ENCODE results near the gene WDR17. TPM values are rescaled to one million over a fixed set of nuclear protein-coding genes. Genes with fewer than 3 reads are reported as not detected.

The WDR17 gene
- total RNA-seq, 1 donor from 2014 or later = 6.1 TPM

DNA sequence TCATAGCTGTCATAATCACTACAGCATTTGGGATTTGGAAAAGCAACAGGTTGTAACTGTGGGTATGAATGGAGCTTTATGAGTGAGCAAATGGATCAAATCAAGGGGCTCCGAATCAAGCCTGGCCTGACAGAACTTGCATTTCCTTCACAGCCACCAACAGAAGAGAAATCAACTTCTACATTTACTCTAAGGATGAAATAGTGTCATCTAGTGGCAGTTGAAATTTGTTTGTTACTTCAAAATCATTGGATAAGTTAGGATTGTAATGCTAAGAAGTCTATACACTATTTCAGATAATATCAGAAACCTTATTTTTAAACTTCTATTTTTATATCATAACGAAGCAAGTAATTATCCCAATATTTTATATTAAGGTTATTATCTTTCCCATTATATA, 10.7 kb upstream of the WDR17 start:
- no peaks in the 10 kb centered on the region for H3K9me3 Mint-ChIP-seq
- H3K27me3 Mint-ChIP-seq = no peaks in the 10 kb centered on the region
- H3K4me3 Mint-ChIP-seq = no peak overlapping the region
- TF ChIP-seq, protein P1, sequence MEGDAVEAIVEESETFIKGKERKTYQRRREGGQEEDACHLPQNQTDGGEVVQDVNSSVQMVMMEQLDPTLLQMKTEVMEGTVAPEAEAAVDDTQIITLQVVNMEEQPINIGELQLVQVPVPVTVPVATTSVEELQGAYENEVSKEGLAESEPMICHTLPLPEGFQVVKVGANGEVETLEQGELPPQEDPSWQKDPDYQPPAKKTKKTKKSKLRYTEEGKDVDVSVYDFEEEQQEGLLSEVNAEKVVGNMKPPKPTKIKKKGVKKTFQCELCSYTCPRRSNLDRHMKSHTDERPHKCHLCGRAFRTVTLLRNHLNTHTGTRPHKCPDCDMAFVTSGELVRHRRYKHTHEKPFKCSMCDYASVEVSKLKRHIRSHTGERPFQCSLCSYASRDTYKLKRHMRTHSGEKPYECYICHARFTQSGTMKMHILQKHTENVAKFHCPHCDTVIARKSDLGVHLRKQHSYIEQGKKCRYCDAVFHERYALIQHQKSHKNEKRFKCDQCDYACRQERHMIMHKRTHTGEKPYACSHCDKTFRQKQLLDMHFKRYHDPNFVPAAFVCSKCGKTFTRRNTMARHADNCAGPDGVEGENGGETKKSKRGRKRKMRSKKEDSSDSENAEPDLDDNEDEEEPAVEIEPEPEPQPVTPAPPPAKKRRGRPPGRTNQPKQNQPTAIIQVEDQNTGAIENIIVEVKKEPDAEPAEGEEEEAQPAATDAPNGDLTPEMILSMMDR (conservative IDR thresholded peaks at IDR 0.05) = peak; percentile 40
- no peak overlapping the region for H3K27ac Mint-ChIP-seq
- DNase-seq (ENCODE audit: extremely low spot score, unreplicated experiment) = no peak
- no peaks in the 10 kb centered on the region for H3K36me3 Mint-ChIP-seq
- H3K4me1 Mint-ChIP-seq (ENCODE audit: unreplicated experiment) = no peaks in the 10 kb centered on the region

DNA sequence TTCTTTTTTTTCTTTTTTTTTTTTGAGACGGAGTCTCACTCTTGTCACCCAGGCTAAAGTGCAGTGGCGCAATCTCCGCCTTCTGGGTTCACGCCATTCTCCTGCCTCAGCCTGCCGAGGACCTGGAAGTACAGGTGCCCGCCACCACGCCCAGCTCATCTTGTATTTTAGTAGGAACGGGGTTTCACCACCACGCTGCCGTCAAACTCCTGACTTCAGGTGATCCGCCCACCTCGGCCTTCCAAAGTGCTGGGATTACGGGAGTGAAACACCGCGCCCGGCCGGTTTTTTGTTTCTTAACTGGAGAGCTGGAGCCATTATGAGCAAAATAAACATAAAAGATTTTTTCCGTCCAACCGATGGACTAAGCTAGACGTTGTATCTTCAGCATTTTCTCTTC, 1.9 kb upstream of the WDR17 start:
- H3K36me3 Mint-ChIP-seq = no peaks in the 10 kb centered on the region

DNA sequence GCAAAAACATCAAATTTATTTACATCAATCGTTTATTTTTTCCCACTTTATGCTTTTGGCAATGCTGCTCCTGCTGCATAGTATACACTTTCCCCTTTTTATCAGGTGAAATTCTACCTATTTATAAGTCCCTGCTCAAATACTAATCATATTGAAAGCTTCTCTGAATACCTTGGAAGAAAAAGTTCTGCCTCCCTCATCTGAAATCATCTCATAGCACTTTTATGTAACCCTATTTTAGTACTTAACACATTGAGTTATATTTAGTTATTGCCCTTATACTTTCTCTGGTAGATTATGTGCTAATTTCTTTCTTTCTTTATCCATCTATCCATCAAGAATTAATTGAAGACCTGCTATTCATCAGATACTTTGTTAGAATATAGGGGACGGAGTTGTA, 1.1 kb upstream of the WDR17 start:
- Mint-ChIP-seq H3K27me3 (peaks cover 4% of the 10 kb centered on the region), H3K27ac (no peak overlapping the region), H3K9me3 (no peaks in the 10 kb centered on the region), H3K36me3 (no peaks in the 10 kb centered on the region), H3K4me3 (peak overlapping the region; percentile 88), H3K4me1 (ENCODE audit: unreplicated experiment) (peaks cover 10% of the 10 kb centered on the region)
- TF ChIP-seq, protein P1 (conservative IDR thresholded peaks at IDR 0.05) = no peak
- DNase-seq (ENCODE audit: extremely low spot score, unreplicated experiment) = no peak

More for the DNA sequence above, 1.9 kb upstream of the WDR17 start:
- Mint-ChIP-seq H3K4me1 (ENCODE audit: unreplicated experiment) (peaks cover 10% of the 10 kb centered on the region), H3K9me3 (no peaks in the 10 kb centered on the region), H3K27me3 (peaks cover 4% of the 10 kb centered on the region), H3K4me3 (no peak overlapping the region), H3K27ac (no peak overlapping the region)
- TF ChIP-seq, protein P1 (conservative IDR thresholded peaks at IDR 0.05) = no peak
- DNase-seq (ENCODE audit: extremely low spot score, unreplicated experiment) = no peak

DNA sequence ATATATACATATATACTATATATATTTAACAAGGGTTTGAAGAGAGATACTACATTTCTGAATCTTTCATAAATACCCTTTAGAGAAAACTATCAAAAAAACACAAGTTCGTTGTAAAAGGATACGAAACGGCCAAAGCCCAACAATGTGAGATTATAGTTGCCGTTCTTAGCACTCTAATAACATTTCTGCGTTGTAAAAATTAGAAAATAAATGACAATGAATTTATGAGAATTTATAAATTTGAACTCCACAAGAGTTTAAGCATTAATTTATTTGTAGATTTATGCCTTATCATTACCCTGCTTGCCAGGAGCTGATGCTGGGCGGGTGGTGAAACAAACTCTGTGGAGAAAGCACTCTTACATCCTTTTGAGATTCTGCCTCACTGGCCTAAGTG, 1.1 kb downstream of the WDR17 start:
- Mint-ChIP-seq H3K4me3 (no peak overlapping the region), H3K4me1 (ENCODE audit: unreplicated experiment) (peaks cover 10% of the 10 kb centered on the region), H3K9me3 (no peaks in the 10 kb centered on the region), H3K36me3 (no peaks in the 10 kb centered on the region), H3K27me3 (peaks cover 4% of the 10 kb centered on the region), H3K27ac (no peak overlapping the region)
- TF ChIP-seq, protein P1 (conservative IDR thresholded peaks at IDR 0.05) = no peak
- no peak for DNase-seq (ENCODE audit: extremely low spot score, unreplicated experiment)

DNA sequence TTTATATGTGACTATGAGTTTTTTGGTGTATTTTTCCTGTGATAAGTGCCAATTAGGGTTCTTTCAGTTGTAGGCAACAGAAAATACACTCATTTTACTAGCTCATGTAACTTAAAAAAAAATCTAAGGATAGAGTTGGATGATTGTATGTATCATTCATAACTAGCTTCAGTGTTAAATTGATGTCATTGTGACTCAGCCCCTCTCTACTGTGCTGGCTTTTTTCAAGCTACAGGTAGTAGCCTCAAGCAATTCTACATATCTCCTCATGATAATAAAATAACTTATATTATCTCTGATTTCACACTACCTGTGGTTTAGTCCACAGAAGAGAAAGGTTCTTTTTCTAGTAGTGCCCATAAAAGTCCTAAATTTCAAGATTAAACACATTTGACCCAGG, 11.9 kb downstream of the WDR17 start:
- H3K36me3 Mint-ChIP-seq = no peaks in the 10 kb centered on the region
- H3K27ac Mint-ChIP-seq = no peak overlapping the region
- TF ChIP-seq, protein P1 (conservative IDR thresholded peaks at IDR 0.05) = no peak
- no peaks in the 10 kb centered on the region for H3K4me1 Mint-ChIP-seq (ENCODE audit: unreplicated experiment)
- no peaks in the 10 kb centered on the region for H3K27me3 Mint-ChIP-seq
- no peak for DNase-seq (ENCODE audit: extremely low spot score, unreplicated experiment)
- H3K9me3 Mint-ChIP-seq = no peaks in the 10 kb centered on the region
- H3K4me3 Mint-ChIP-seq = no peak overlapping the region

DNA sequence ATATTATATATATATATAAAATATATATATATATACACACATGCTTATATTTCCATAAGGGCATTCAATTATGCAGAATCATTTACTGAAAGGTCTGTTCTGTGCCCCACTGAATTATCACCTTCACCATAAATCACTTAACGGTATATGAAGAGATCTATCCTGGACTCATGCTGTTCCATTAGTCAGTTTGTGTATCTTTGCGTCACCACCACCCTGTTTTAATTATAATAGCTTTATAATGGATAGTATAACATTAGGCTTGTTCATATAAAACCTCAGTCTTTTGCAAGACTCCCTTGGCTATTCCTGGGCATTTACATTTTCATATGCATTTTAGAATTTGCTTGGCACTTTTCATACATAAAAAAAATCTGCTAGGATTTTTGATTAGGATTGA, 19.1 kb downstream of the WDR17 start:
- no peaks in the 10 kb centered on the region for H3K9me3 Mint-ChIP-seq
- TF ChIP-seq, protein P1 (conservative IDR thresholded peaks at IDR 0.05) = no peak
- DNase-seq (ENCODE audit: extremely low spot score, unreplicated experiment) = no peak
- no peaks in the 10 kb centered on the region for H3K4me1 Mint-ChIP-seq (ENCODE audit: unreplicated experiment)
- H3K27me3 Mint-ChIP-seq = no peaks in the 10 kb centered on the region
- H3K36me3 Mint-ChIP-seq = no peaks in the 10 kb centered on the region
- no peak overlapping the region for H3K27ac Mint-ChIP-seq
- H3K4me3 Mint-ChIP-seq = no peak overlapping the region

All from type B pancreatic cell (in vitro differentiated cells).